ENCODE results near the gene SH2D6.
A peak's percentile ranks its signal among the peaks of the same experiment; 100 is the strongest.
"Not testable (repeated sequence)": the region's sequence is repeated elsewhere in the genome, so short reads cannot be mapped to it uniquely, and the experiment has no call there.

The SH2D6 gene

DNA sequence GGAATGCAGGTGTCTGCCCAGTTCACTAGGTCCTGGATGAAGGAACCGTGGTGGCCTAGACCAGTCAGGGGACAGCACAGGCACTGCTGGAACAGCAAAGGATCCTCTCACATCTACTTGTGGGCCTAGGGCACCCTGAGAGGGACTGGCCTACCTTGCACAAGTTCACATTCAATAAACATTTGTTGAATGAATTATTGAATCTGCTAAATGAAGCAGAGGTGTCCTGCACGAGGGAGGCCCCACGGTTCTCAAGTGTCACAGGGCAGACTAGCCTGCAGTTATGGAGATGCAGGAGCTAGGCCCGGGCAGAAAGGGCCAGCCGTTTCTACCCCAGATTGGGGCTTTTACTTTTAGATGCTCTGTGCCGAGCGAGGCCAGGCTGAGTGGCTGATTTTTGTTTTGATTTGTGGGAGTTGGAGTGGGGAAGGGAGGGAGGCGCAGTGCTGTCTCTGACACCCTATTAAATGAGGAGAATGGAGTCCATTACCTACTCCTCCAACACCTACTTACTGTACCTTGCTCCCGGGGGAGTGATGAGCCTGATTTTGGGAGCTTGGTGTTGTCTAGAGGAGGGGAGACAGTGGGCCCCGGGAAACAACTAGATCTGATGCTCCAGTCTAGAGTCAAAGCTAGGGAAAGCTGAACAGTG lies 18.4 kb downstream of the SH2D6 start:
- no peak for FAIRE-seq
- TF ChIP-seq, protein P1, sequence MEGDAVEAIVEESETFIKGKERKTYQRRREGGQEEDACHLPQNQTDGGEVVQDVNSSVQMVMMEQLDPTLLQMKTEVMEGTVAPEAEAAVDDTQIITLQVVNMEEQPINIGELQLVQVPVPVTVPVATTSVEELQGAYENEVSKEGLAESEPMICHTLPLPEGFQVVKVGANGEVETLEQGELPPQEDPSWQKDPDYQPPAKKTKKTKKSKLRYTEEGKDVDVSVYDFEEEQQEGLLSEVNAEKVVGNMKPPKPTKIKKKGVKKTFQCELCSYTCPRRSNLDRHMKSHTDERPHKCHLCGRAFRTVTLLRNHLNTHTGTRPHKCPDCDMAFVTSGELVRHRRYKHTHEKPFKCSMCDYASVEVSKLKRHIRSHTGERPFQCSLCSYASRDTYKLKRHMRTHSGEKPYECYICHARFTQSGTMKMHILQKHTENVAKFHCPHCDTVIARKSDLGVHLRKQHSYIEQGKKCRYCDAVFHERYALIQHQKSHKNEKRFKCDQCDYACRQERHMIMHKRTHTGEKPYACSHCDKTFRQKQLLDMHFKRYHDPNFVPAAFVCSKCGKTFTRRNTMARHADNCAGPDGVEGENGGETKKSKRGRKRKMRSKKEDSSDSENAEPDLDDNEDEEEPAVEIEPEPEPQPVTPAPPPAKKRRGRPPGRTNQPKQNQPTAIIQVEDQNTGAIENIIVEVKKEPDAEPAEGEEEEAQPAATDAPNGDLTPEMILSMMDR (IDR thresholded peaks at IDR 0.05; ENCODE audit: insufficient read depth, missing control alignments): no peak
- DNase-seq (ENCODE audit: insufficient read length, low spot score): no peak

- FAIRE-seq (no peak), DNase-seq (ENCODE audit: insufficient read length, low spot score) (peak; percentile 93)
- TF ChIP-seq, protein P1 (IDR thresholded peaks at IDR 0.05; ENCODE audit: insufficient read depth, missing control alignments): no peak
Observed at GRCh38 chr2:85437488-85438200, 19.1 kb downstream of the SH2D6 start.

GRCh38 chr2:85438201-85439024 lies 19.9 kb downstream of the SH2D6 start:
- no peak for DNase-seq (ENCODE audit: insufficient read length, low spot score)
- TF ChIP-seq, protein P1 (IDR thresholded peaks at IDR 0.05; ENCODE audit: insufficient read depth, missing control alignments): no peak
- FAIRE-seq: no peak

DNA sequence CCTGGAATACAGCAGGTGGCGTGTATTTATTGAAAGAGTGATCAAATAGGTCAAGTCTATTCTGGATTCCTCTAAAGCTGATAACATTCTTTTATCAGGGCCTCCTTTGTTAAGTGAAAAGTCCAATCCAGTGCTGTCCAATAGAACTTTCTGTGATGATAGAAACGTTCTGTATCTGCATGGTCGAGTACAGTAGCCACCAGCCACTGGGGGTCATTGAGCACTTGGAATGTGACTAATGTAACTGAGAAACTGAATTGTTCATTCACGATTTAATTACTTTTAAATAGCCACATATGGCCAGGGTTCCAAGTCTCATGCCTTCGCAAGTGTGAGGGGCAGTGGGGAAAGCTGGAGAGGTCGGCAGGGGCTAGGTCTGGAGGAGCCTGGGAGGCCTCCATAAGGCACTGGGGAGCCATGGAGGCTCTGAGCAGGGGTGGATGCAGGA lies 20.5 kb downstream of the SH2D6 start:
- FAIRE-seq (no peak), DNase-seq (ENCODE audit: insufficient read length, low spot score) (no peak)
- TF ChIP-seq, protein P1 (IDR thresholded peaks at IDR 0.05; ENCODE audit: insufficient read depth, missing control alignments): no peak

DNA sequence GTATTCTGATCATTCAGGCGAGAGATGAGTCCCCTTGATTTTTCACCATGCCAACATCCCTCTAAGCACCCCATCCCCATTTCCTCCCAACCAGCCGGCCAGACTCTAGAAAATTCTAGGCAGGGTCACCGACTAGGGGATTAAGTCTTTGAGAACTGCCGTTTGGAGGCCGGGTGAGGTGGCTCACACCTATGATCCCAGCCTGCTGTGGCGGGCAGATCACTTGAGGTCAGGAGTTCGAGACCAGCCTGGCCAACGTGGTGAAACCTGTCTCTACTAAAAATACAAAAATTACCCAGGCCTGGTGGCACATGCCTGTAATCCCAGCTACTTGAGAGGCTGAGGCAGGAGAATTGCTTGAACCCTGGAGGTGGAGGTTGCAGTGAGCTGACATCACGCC lies 21.1 kb downstream of the SH2D6 start:
- DNase-seq (ENCODE audit: insufficient read length, low spot score); FAIRE-seq: not testable (repeated sequence)

GRCh38 chr2:85439986-85440385 lies 21.5 kb downstream of the SH2D6 start:
- no peak for FAIRE-seq
- TF ChIP-seq, protein P1 (IDR thresholded peaks at IDR 0.05; ENCODE audit: insufficient read depth, missing control alignments): no peak
- DNase-seq (ENCODE audit: insufficient read length, low spot score): no peak

- FAIRE-seq (no peak), DNase-seq (ENCODE audit: insufficient read length, low spot score) (no peak)
- TF ChIP-seq, protein P1 (IDR thresholded peaks at IDR 0.05; ENCODE audit: insufficient read depth, missing control alignments): no peak
Observed at GRCh38 chr2:85440729-85441128, 22.2 kb downstream of the SH2D6 start.
